ENCODE results near the gene GDPGP1.
A peak's percentile ranks its signal among the peaks of the same experiment; 100 is the strongest.

Gene GDPGP1

GRCh38 chr15:90201944-90202375, 32.0 kb upstream of the GDPGP1 start:
- TF ChIP-seq REST (IDR thresholded peaks at IDR 0.05; ENCODE audit: low read depth) (no peak), ZBTB7A (IDR thresholded peaks at IDR 0.05; ENCODE audit: low read depth) (0 out of 2 replicates have a peak, but pooled peaks have one; percentile 32)

- TF ChIP-seq YY1 (IDR thresholded peaks at IDR 0.05; ENCODE audit: low read depth) (no peak), USF1 (IDR thresholded peaks at IDR 0.05) (no peak), NFIC (IDR thresholded peaks at IDR 0.05) (no peak), FOXM1 (IDR thresholded peaks at IDR 0.05; ENCODE audit: borderline replicate concordance, low read depth) (no peak), TEAD4 (IDR thresholded peaks at IDR 0.05) (no peak), ZBTB7A (IDR thresholded peaks at IDR 0.05; ENCODE audit: low read depth) (no peak), EGR1 (IDR thresholded peaks at IDR 0.05) (no peak), TAF1 (IDR thresholded peaks at IDR 0.05; ENCODE audit: low read depth) (no peak), CEBPB (IDR thresholded peaks at IDR 0.05) (no peak), TCF12 (IDR thresholded peaks at IDR 0.05; ENCODE audit: low read depth) (no peak)
Measured at GRCh38 chr15:90202929-90203328, 31.1 kb upstream of the GDPGP1 start.

- no peak for TF ChIP-seq TAF1 (IDR thresholded peaks at IDR 0.05; ENCODE audit: low read depth)
- TF ChIP-seq REST (IDR thresholded peaks at IDR 0.05; ENCODE audit: low read depth) = no peak
- TF ChIP-seq EGR1 (IDR thresholded peaks at IDR 0.05) = no peak
- TF ChIP-seq TCF12 (IDR thresholded peaks at IDR 0.05; ENCODE audit: low read depth) = no peak
- TF ChIP-seq RAD21 (IDR thresholded peaks at IDR 0.05; ENCODE audit: low read depth) = no peak
- TF ChIP-seq MAX (IDR thresholded peaks at IDR 0.05) = no peak
- TF ChIP-seq USF1 (IDR thresholded peaks at IDR 0.05) = no peak
- TF ChIP-seq TEAD4 (IDR thresholded peaks at IDR 0.05) = no peak
- TF ChIP-seq YY1 (IDR thresholded peaks at IDR 0.05; ENCODE audit: low read depth) = no peak
- no peak for TF ChIP-seq EP300 (IDR thresholded peaks at IDR 0.05; ENCODE audit: borderline replicate concordance)
- TF ChIP-seq CEBPB (IDR thresholded peaks at IDR 0.05) = no peak
- TF ChIP-seq CREB1 (IDR thresholded peaks at IDR 0.05; ENCODE audit: low read depth) = no peak
- TF ChIP-seq FOXM1 (IDR thresholded peaks at IDR 0.05; ENCODE audit: borderline replicate concordance, low read depth) = no peak
- TF ChIP-seq NFIC (IDR thresholded peaks at IDR 0.05) = no peak
- no peak for TF ChIP-seq ZBTB7A (IDR thresholded peaks at IDR 0.05; ENCODE audit: low read depth)
Measured at GRCh38 chr15:90203473-90203872, 30.5 kb upstream of the GDPGP1 start.

- no peak for TF ChIP-seq RAD21 (IDR thresholded peaks at IDR 0.05; ENCODE audit: low read depth)
- TF ChIP-seq EP300 (IDR thresholded peaks at IDR 0.05; ENCODE audit: borderline replicate concordance) = peak; percentile 42; the same call in 1 of the 2 replicates
- peak; percentile 80 for TF ChIP-seq NFIC (IDR thresholded peaks at IDR 0.05)
Measured at GRCh38 chr15:90203922-90204321, 30.1 kb upstream of the GDPGP1 start.

GRCh38 chr15:90205050-90205848, 28.8 kb upstream of the GDPGP1 start:
- TF ChIP-seq TCF12 (IDR thresholded peaks at IDR 0.05; ENCODE audit: low read depth) (no peak), YY1 (IDR thresholded peaks at IDR 0.05; ENCODE audit: low read depth) (no peak), FOXM1 (IDR thresholded peaks at IDR 0.05; ENCODE audit: borderline replicate concordance, low read depth) (no peak), EGR1 (IDR thresholded peaks at IDR 0.05) (no peak)

GRCh38 chr15:90205886-90206285, 28.1 kb upstream of the GDPGP1 start:
- no peak for TF ChIP-seq TCF12 (IDR thresholded peaks at IDR 0.05; ENCODE audit: low read depth)

- TF ChIP-seq ZBTB7A (IDR thresholded peaks at IDR 0.05; ENCODE audit: low read depth) (no peak), TAF1 (IDR thresholded peaks at IDR 0.05; ENCODE audit: low read depth) (no peak), RAD21 (IDR thresholded peaks at IDR 0.05; ENCODE audit: low read depth) (no peak), NFIC (IDR thresholded peaks at IDR 0.05) (no peak), USF1 (IDR thresholded peaks at IDR 0.05) (no peak), EP300 (IDR thresholded peaks at IDR 0.05; ENCODE audit: borderline replicate concordance) (no peak), REST (IDR thresholded peaks at IDR 0.05; ENCODE audit: low read depth) (no peak), TCF12 (IDR thresholded peaks at IDR 0.05; ENCODE audit: low read depth) (no peak), EGR1 (IDR thresholded peaks at IDR 0.05) (no peak), YY1 (IDR thresholded peaks at IDR 0.05; ENCODE audit: low read depth) (no peak), CREB1 (IDR thresholded peaks at IDR 0.05; ENCODE audit: low read depth) (no peak), TEAD4 (IDR thresholded peaks at IDR 0.05) (no peak), CEBPB (IDR thresholded peaks at IDR 0.05) (no peak), MAX (IDR thresholded peaks at IDR 0.05) (no peak)
Measured at GRCh38 chr15:90207252-90207651, 26.8 kb upstream of the GDPGP1 start.

Data from Ishikawa (cell line).